A549 (cell line): ENCODE measurements around the gene DDX41. TPM values are rescaled to one million over a fixed set of nuclear protein-coding genes. Genes with fewer than 3 reads are reported as not detected.

Source experiments
- ATAC-seq, 2 experiments: fragments of 200-7000 bp in 1 of 2; fragments of >200 bp in 1 of 2; cut with Nextera tagmentation in 1 of 2; cut with Tn5 transposase in 1 of 2; 3 replicates each; pipeline versions ENCODE4 v1.8.0 to v1.9.1; 2018 to 2020; ENCODE audit warnings: mild to moderate bottlenecking in 1 of 2, moderate library complexity in 1 of 2
- CTCF ChIA-PET: fragments of 300-600 bp; sonication (Branson Sonifier 250); formaldehyde crosslinking; extraction: SDS; loops from one replicate; lab custom pipeline; 2021; ENCODE audit warnings: antibody characterized with exemption, inconsistent platforms; lab: Yijun Ruan, JAX
- POLR2A ChIA-PET: fragments of 350-600 bp; formaldehyde crosslinking; extraction: SDS; loops from one replicate; lab custom pipeline; 2021; ENCODE audit warnings: antibody characterized with exemption, inconsistent platforms; lab: Yijun Ruan, JAX
- DNase-seq, 2 experiments: peaks; one replicate each; pipeline versions ENCODE4 v3.0.0 to v3.0.0-alpha.2; 2011 to 2016; ENCODE audit warnings: low read depth in 1 of 2, low spot score in 1 of 2
- FAIRE-seq: peaks from 2 replicates; lab custom pipeline; 2011; peaks lifted over from hg19 to GRCh38; lab: Jason Lieb, UNC
- H3K27ac ChIP-seq, 2 experiments: fragments of >200 bp; sonication (Bioruptor Twin); formaldehyde crosslinking; 3 replicates each; pipeline ENCODE4 v1.5.1; 2016 to 2017
- H3K4me1 ChIP-seq: fragments of >200 bp; sonication (Bioruptor Twin); formaldehyde crosslinking; 3 replicates; pipeline ENCODE4 v1.6.1; 2016
- H3K4me2 ChIP-seq: fragments of >200 bp; sonication (Bioruptor Twin); formaldehyde crosslinking; 3 replicates; pipeline ENCODE4 v1.6.1; 2016
- H3K4me3 ChIP-seq: fragments of >200 bp; sonication (Bioruptor Twin); formaldehyde crosslinking; 3 replicates; pipeline ENCODE4 v1.5.1; 2016
- H3K9me3 ChIP-seq: fragments of >200 bp; sonication (Bioruptor Twin); formaldehyde crosslinking; 3 replicates; pipeline ENCODE4 v1.6.1; 2016
- ATOH8 ChIP-seq: fragments of 250-450 bp; sonication (Bioruptor Pico); IDR thresholded peaks from 2 replicates; pipeline ENCODE4 v1.5.0; 2020; ENCODE audit warnings: low read depth, mild to moderate bottlenecking, moderate library complexity
- BCL3 ChIP-seq: fragments of >200 bp; sonication (Bioruptor Twin); formaldehyde crosslinking; IDR thresholded peaks from 3 replicates; pipeline ENCODE4 v1.6.1; 2016
- CEBPB ChIP-seq, 2 experiments: fragments of >200 bp in 1 of 2; sonication (Bioruptor Twin) in 1 of 2; formaldehyde crosslinking in 1 of 2; IDR thresholded peaks; 2 replicates each; pipeline ENCODE4 v1.6.1; 2012 to 2016
- CHD2 ChIP-seq: fragments of 150-350 bp; IDR thresholded peaks from 2 replicates; pipeline ENCODE4 v1.6.1; 2014; ENCODE audit warnings: low read length; ENCODE audit not compliant: partially characterized antibody
- ELK1 ChIP-seq: fragments of 150-350 bp; IDR thresholded peaks from 2 replicates; pipeline ENCODE4 v1.6.1; 2014; ENCODE audit warnings: low read depth, mild to moderate bottlenecking, low read length
- ESRRA ChIP-seq: fragments of 150-350 bp; IDR thresholded peaks from 2 replicates; pipeline ENCODE4 v1.6.1; 2014; ENCODE audit warnings: mild to moderate bottlenecking, low read length, borderline replicate concordance
- FOSB ChIP-seq: fragments of 250-450 bp; sonication (Bioruptor Pico); IDR thresholded peaks from 2 replicates; pipeline ENCODE4 v1.5.0; 2020; ENCODE audit warnings: mild to moderate bottlenecking, moderate library complexity
- FOSL2 ChIP-seq, 2 experiments: fragments of 450-650 bp in 1 of 2; fragments of >200 bp in 1 of 2; sonication (Bioruptor Twin) in 1 of 2; formaldehyde crosslinking; IDR thresholded peaks; 2 replicates each; pipeline versions ENCODE4 v1.5.0 to v1.6.1; 2016 to 2020; ENCODE audit warnings: mild to moderate bottlenecking in 1 of 2, moderate library complexity in 1 of 2
- GATA3 ChIP-seq: IDR thresholded peaks from 2 replicates; pipeline ENCODE4 v1.6.1; 2012; ENCODE audit warnings: borderline replicate concordance
- HDAC2 ChIP-seq: fragments of 200-600 bp; sonication (generic); IDR thresholded peaks from 2 replicates; pipeline ENCODE4 v1.6.1; 2016
- HMGXB4 ChIP-seq: fragments of 250-450 bp; sonication (Bioruptor Pico); IDR thresholded peaks from 2 replicates; pipeline ENCODE4 v1.5.0; 2021; ENCODE audit warnings: mild to moderate bottlenecking, moderate library complexity, borderline replicate concordance
- HOXA7 ChIP-seq: fragments of 250-450 bp; sonication (Bioruptor Pico); IDR thresholded peaks from 2 replicates; pipeline ENCODE4 v1.5.0; 2020; ENCODE audit warnings: mild to moderate bottlenecking, moderate library complexity
- HOXB13 ChIP-seq: fragments of 250-450 bp; sonication (Bioruptor Pico); IDR thresholded peaks from 2 replicates; pipeline ENCODE4 v1.5.0; 2020; ENCODE audit warnings: low read depth, mild to moderate bottlenecking, moderate library complexity
- KDM1A ChIP-seq: fragments of 200-600 bp; sonication (generic); IDR thresholded peaks from 2 replicates; pipeline ENCODE4 v1.6.1; 2016; ENCODE audit warnings: low read depth, mild to moderate bottlenecking
- KDM5A ChIP-seq: fragments of 200-600 bp; sonication (generic); IDR thresholded peaks from 2 replicates; pipeline ENCODE4 v1.6.1; 2016; ENCODE audit warnings: antibody characterized with exemption, mild to moderate bottlenecking
- MAX ChIP-seq: IDR thresholded peaks from 2 replicates; pipeline ENCODE4 v1.6.1; 2012
- MAZ ChIP-seq: fragments of 150-350 bp; IDR thresholded peaks from 2 replicates; pipeline ENCODE4 v1.6.1; 2014; ENCODE audit warnings: antibody characterized with exemption, low read depth, low read length, borderline replicate concordance
- PHF8 ChIP-seq: fragments of 200-600 bp; sonication (generic); IDR thresholded peaks from 2 replicates; pipeline ENCODE4 v1.6.1; 2016; ENCODE audit warnings: low read depth, mild to moderate bottlenecking, antibody characterized with exemption, moderate library complexity, borderline replicate concordance
- RAD21 ChIP-seq, 2 experiments: fragments of >200 bp in 1 of 2; sonication (Bioruptor Twin) in 1 of 2; formaldehyde crosslinking in 1 of 2; IDR thresholded peaks in 1 of 2; conservative IDR thresholded peaks in 1 of 2; 2 replicates in 1 of 2; 3 replicates in 1 of 2; pipeline ENCODE4 v1.6.1; 2012 to 2018; ENCODE audit warnings: inconsistent platforms in 1 of 2
- RCOR1 ChIP-seq: fragments of 150-350 bp; IDR thresholded peaks from 2 replicates; pipeline ENCODE4 v1.6.1; 2014; ENCODE audit warnings: antibody characterized with exemption, low read length, low read depth
- USF2 ChIP-seq: fragments of 450-650 bp; IDR thresholded peaks from 2 replicates; pipeline ENCODE4 v1.6.1; 2014; ENCODE audit warnings: antibody characterized with exemption
- ZFP36 ChIP-seq: fragments of 450-650 bp; IDR thresholded peaks from 2 replicates; pipeline ENCODE4 v1.6.1; 2014; ENCODE audit warnings: borderline replicate concordance; ENCODE audit not compliant: partially characterized antibody
- WGBS: methylation state at CpG from one replicate; pipeline ENCODE4 v1.1.6; 2017; ENCODE audit errors: missing lambda C conversion rate; 5-methylcytosine and 5-hydroxymethylcytosine counted together
- polyA plus RNA-seq, 4 experiments: library from polyadenylated mRNA; depleted of rRNA in 3 of 4; stranded (reverse); fragments of >200 nt; fragmentation: RNase III in 1 of 4; extraction: RNeasy Plus Mini Kit Qiagen cat#74134 plus additional on column Dnase treatment in 1 of 4; gene quantifications; 2 replicates in 3 of 4; 3 replicates in 1 of 4; pipeline ENCODE4 v1.2.3, GENCODE V29; 2011 to 2017

The DDX41 gene
- polyA plus RNA-seq, 2 of the 4 experiments (the other 2 are of a cell fraction): 90.7 to 172 TPM

- TF ChIP-seq BCL3: no peak
- no peak for TF ChIP-seq KDM5A
- no peak for TF ChIP-seq ATOH8 (CRISPR knock-in tag)
- TF ChIP-seq ZFP36: no peak
- no peak for TF ChIP-seq HMGXB4
- no peak for TF ChIP-seq ESRRA
- TF ChIP-seq CEBPB (IDR thresholded peaks at IDR 0.05): no peak
- no peak for TF ChIP-seq USF2
- TF ChIP-seq GATA3: no peak
- TF ChIP-seq FOSL2 (IDR thresholded peaks at IDR 0.05): no peak
- no peak for TF ChIP-seq FOSL2 (CRISPR knock-in tag; IDR thresholded peaks at IDR 0.05)
- TF ChIP-seq HOXB13 (CRISPR knock-in tag): no peak
- TF ChIP-seq KDM1A: no peak
- TF ChIP-seq FOSB: no peak
- no peak for TF ChIP-seq CHD2
- TF ChIP-seq RCOR1: no peak
- no peak for TF ChIP-seq HDAC2
- no peak for TF ChIP-seq MAZ
- no peak for FAIRE-seq
- Histone ChIP-seq H3K27ac (no peak overlapping the region), H3K4me3 (no peak overlapping the region), H3K9me3 (no peaks in the 10 kb centered on the region), H3K4me2 (peak overlapping the region; percentile 47; the same call in 2 of the 3 replicates), H3K4me1 (peaks cover 19% of the 10 kb centered on the region)
- no peak for ATAC-seq
- no peak for DNase-seq
- ChIA-PET POLR2A (no interaction called here), CTCF (interaction anchor here (1.1 kb wide), 1 partner anchor 29 kb away, joined by 3 read pairs; no protein-coding TSS in a partner anchor)
- 87% methylated on average over 13 of the region's 13 CpGs for WGBS
Observed at GRCh38 chr5:177519463-177520235, 2.9 kb upstream of the DDX41 start.

GRCh38 chr5:177515580-177515979 is 1.2 kb downstream of the DDX41 start:
- H3K9me3 ChIP-seq: no peaks in the 10 kb centered on the region
- peaks cover 19% of the 10 kb centered on the region for H3K4me1 ChIP-seq
- H3K4me3 ChIP-seq: peak overlapping the region; percentile 98
- peak overlapping the region; percentile 100 for H3K4me2 ChIP-seq
- ChIA-PET CTCF (interaction anchor here (0.8 to 2.8 kb wide), 9 partner anchors 9 to 111 kb away, joined by 3 to 29 read pairs (median 3); no protein-coding TSS in a partner anchor), POLR2A (interaction anchor here (1.3 kb wide), 1 partner anchor 31 kb away, joined by 3 read pairs; no protein-coding TSS in a partner anchor)
- FAIRE-seq (no peak), ATAC-seq (no peak), DNase-seq (no peak)
- no peak overlapping the region; a peak in 1 of 6 replicates for H3K27ac ChIP-seq
- WGBS: 83% methylated on average over 7 of the region's 7 CpGs
- TF ChIP-seq CHD2 (no peak), MAX (no peak), HOXA7 (CRISPR knock-in tag) (no peak), PHF8 (no peak), ELK1 (no peak), RAD21 (conservative IDR thresholded peaks at IDR 0.05 in 1 of 2, IDR thresholded peaks at IDR 0.05 in 1 of 2) (no peak), FOSL2 (IDR thresholded peaks at IDR 0.05) (no peak), FOSL2 (CRISPR knock-in tag; IDR thresholded peaks at IDR 0.05) (no peak), ATOH8 (CRISPR knock-in tag) (no peak)
